Measurements from ENCODE around the gene RNF217. TPM values are rescaled to one million over a fixed set of nuclear protein-coding genes. Genes with fewer than 3 reads are reported as not detected.

The RNF217 gene
- total and polyA plus RNA-seq, 4 donors, result 8.1 to 23.9 (median 16.5) TPM

Other genes with a start within 250 kb of the RNF217 start
- gene TPD52L1, start 191.3 kb downstream of the RNF217 start, total RNA-seq, result 10 to 100 TPM; 23.8 to 55.1 TPM
- 10 to 100 TPM; 16.5 to 21.0 TPM for gene TPD52L1, start 191.3 kb downstream of the RNF217 start, polyA plus RNA-seq (ENCODE audit: insufficient read length in 2 of 2)

Measured in spinal cord (tissue), 4 donors.